ENCODE results near the gene EMC1. TPM values are rescaled to one million over a fixed set of nuclear protein-coding genes. Genes with fewer than 3 reads are reported as not detected.
"Not testable (repeated sequence)": the region's sequence is repeated elsewhere in the genome, so short reads cannot be mapped to it uniquely, and the experiment has no call there.

Gene EMC1
- 10 to 100 TPM; 36.6 to 38.9 TPM for total RNA-seq

- H3K27me3 Mint-ChIP-seq (ENCODE audit: low read depth): no peaks in the 10 kb centered on the region
- peak; percentile 94 for ATAC-seq
- POLR2A ChIA-PET: interaction anchor here (0.6 to 1.7 kb wide), 15 partner anchors 9 to 378 kb away, joined by 3 to 6 read pairs (median 3); partner anchors contain the start of gene UBR4
- peak; percentile 92 for DNase-seq
- H3K9me3 Mint-ChIP-seq (ENCODE audit: insufficient read depth): no peaks in the 10 kb centered on the region
- CTCF ChIA-PET: interaction anchor here (0.9 to 1.7 kb wide), 11 partner anchors 10 to 411 kb away, joined by 3 to 10 read pairs (median 4); no protein-coding TSS in a partner anchor
- H3K36me3 Mint-ChIP-seq (ENCODE audit: low read depth): peaks cover 5% of the 10 kb centered on the region
- H3K4me3 Mint-ChIP-seq: peak within 1 kb of the TSS; percentile 97
- H3K27ac Mint-ChIP-seq: peak within 1 kb of the TSS; percentile 98
- peaks cover 22% of the 10 kb centered on the region for H3K4me1 Mint-ChIP-seq (ENCODE audit: low read depth)
Observed at GRCh38 chr1:19251305-19252196, at the start of gene EMC1, which contains the start of gene MRTO4. Gene EMC1 (minus strand): TSS chr1:19251524. CDS start chr1:19251509, 15 bp downstream. Gene MRTO4 (plus strand): TSS chr1:19251805. CDS start chr1:19251836, 31 bp downstream.

- Mint-ChIP-seq H3K27ac (no peak overlapping the region), H3K36me3 (ENCODE audit: low read depth) (peaks cover 31% of the 10 kb centered on the region), H3K4me1 (ENCODE audit: low read depth) (no peaks in the 10 kb centered on the region), H3K9me3 (ENCODE audit: insufficient read depth) (peaks cover 10% of the 10 kb centered on the region), H3K4me3 (no peak overlapping the region), H3K27me3 (ENCODE audit: low read depth) (no peaks in the 10 kb centered on the region)
- POLR2A ChIA-PET: no interaction called here
- ATAC-seq: no peak
- no peak for DNase-seq
- CTCF ChIA-PET: no interaction called here
Observed at GRCh38 chr1:19300211-19300610, 48.9 kb upstream of the EMC1 start.

- no peak for ATAC-seq
- Mint-ChIP-seq H3K9me3 (ENCODE audit: insufficient read depth) (peaks cover 32% of the 10 kb centered on the region), H3K36me3 (ENCODE audit: low read depth) (peaks cover 14% of the 10 kb centered on the region), H3K27ac (no peak overlapping the region), H3K4me3 (no peak overlapping the region), H3K4me1 (ENCODE audit: low read depth) (no peaks in the 10 kb centered on the region), H3K27me3 (ENCODE audit: low read depth) (peaks cover 4% of the 10 kb centered on the region)
- ChIA-PET POLR2A (no interaction called here), CTCF (no interaction called here)
- no peak for DNase-seq
Observed at GRCh38 chr1:19294638-19295037, 43.3 kb upstream of the EMC1 start.

DNA sequence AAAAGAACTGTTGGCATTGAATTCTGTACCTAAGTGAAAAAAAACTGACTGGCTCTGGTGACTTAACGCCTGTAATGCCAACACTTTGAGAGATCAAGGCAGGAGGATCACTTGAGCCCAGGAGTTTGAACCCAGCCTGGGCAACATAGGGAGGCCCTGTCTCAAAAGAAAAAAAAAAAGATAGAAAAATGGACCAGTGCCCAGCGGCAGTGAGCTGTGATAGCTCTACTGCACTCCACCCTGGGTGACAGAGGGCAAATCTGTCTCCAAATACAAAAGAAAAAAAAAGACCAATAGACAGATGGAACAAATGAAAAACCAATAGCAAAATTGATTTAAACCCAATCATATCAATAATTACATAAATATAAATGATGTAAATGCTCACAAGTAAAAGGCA lies 37.9 kb upstream of the EMC1 start:
- DNase-seq (no peak), ATAC-seq (no peak)
- peaks cover 12% of the 10 kb centered on the region for H3K9me3 Mint-ChIP-seq (ENCODE audit: insufficient read depth)
- H3K4me1 Mint-ChIP-seq (ENCODE audit: low read depth): peaks cover 8% of the 10 kb centered on the region
- ChIA-PET POLR2A (interaction anchor here (0.7 kb wide), 1 partner anchor 33 kb away, joined by 3 read pairs; no protein-coding TSS in a partner anchor), CTCF (interaction anchor here (1.2 kb wide), 1 partner anchor 373 kb away, joined by 3 read pairs; no protein-coding TSS in a partner anchor)
- no peak overlapping the region for H3K27ac Mint-ChIP-seq
- peaks cover 1% of the 10 kb centered on the region for H3K36me3 Mint-ChIP-seq (ENCODE audit: low read depth)
- H3K4me3 Mint-ChIP-seq: peak overlapping the region; percentile 55
- H3K27me3 Mint-ChIP-seq (ENCODE audit: low read depth): peaks cover 16% of the 10 kb centered on the region

DNA sequence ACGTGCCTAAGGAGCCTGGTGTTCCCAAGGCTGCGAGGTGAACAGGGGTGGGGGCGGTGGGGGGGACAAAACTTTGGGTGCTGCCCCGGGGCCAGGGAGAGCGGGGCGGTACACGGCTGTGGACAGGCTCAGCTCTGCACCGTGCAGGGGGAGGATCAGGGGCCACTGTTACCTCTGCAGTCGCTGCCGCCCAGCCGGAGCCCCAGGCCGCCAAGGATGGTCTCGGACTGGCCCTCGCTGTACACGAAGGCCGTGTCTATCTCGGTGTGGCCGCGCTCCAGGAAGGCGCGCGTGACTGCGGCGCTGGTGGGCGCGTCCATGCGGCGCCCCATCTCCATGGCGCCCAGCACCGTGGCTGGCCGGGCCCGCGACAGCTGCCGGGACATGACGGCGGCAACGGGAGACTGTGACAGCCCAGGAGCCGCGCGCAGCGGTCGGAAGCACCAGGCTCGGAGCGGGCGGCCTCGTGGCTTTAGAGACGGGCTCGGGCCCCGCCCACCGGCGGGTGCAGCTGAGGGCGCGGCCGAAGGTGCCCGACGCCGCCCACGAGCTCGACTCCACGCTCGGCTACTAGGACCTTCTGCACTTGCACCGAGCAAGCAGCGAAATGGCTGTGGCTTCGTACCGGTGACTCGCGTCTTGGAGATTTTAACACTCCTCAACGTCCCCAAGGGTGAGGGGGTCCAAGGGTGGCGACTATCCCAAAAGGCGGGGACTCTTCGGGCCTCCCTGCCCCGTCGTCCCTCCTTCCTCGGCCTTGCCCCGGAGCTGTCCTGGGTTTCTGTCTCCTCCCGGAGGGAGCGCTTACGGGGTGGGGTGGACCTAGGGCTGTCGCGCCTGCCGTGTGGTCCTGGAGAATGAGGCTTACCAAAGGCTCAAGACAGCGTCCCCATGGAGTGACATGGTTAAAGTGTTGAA lies 37.3 kb upstream of the EMC1 start, which contains the start of gene AKR7A3:
AKR7A3 (minus strand) TSS at position 447 of the 918 bp plus-strand sequence; CDS start at position 386, 61 bp downstream.
- Mint-ChIP-seq H3K4me3 (peak within 1 kb of the TSS; percentile 55), H3K27me3 (ENCODE audit: low read depth) (peaks cover 16% of the 10 kb centered on the region)
- peak; percentile 68 for DNase-seq
- ATAC-seq: peak; percentile 99
- ChIA-PET CTCF (interaction anchor here (1.2 kb wide), 1 partner anchor 374 kb away, joined by 3 read pairs; no protein-coding TSS in a partner anchor), POLR2A (interaction anchor here (0.7 kb wide), 1 partner anchor 34 kb away, joined by 3 read pairs; no protein-coding TSS in a partner anchor)
- H3K36me3 Mint-ChIP-seq (ENCODE audit: low read depth); H3K9me3 Mint-ChIP-seq (ENCODE audit: insufficient read depth); H3K4me1 Mint-ChIP-seq (ENCODE audit: low read depth); H3K27ac Mint-ChIP-seq: not testable (repeated sequence)

DNA sequence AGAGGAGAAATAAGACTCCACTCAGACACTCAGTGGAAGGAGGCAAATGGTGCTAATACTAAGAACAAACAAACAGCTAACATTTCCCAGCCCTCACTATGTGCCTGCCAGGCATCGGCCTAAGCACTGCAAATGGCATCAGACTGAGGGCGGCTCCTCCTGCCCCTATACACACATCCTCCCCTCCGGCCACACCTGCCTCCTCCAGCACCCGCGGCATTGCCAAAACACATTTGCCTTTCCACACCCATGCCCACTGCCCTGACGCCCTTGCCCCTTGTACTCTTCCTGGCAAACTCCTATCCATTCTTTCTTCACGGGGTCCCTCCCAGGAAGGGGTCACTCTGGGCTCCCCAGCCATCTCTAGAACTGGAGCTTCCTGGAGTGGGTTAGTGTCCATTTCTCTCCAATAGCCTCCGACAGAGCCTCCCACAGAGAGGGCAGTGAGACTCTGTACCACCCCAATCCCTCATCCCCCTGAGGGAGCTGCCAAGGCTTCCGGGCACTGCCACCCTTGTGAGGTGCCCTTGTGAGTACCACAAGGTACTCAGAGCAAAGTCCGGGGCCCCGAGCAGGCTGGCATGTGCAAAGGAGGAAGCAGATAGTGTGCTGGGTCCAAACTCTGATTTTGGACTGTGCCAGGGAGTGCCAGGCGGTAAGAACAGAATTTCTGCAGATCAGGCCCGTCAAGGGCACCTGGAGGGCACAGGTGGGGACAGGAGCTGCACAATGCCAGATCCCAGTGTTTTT lies 36.3 kb upstream of the EMC1 start:
- H3K4me3 Mint-ChIP-seq: peak overlapping the region; percentile 16
- H3K36me3 Mint-ChIP-seq (ENCODE audit: low read depth): no peaks in the 10 kb centered on the region
- ATAC-seq (no peak), DNase-seq (no peak)
- peaks cover 16% of the 10 kb centered on the region for H3K27me3 Mint-ChIP-seq (ENCODE audit: low read depth)
- H3K9me3 Mint-ChIP-seq (ENCODE audit: insufficient read depth): peaks cover 6% of the 10 kb centered on the region
- ChIA-PET CTCF (interaction anchor here (1.2 kb wide), 1 partner anchor 375 kb away, joined by 3 read pairs; no protein-coding TSS in a partner anchor), POLR2A (interaction anchor here (0.6 kb wide), 1 partner anchor 13 kb away, joined by 4 read pairs; no protein-coding TSS in a partner anchor)
- peaks cover 8% of the 10 kb centered on the region for H3K4me1 Mint-ChIP-seq (ENCODE audit: low read depth)
- H3K27ac Mint-ChIP-seq: no peak overlapping the region

DNA sequence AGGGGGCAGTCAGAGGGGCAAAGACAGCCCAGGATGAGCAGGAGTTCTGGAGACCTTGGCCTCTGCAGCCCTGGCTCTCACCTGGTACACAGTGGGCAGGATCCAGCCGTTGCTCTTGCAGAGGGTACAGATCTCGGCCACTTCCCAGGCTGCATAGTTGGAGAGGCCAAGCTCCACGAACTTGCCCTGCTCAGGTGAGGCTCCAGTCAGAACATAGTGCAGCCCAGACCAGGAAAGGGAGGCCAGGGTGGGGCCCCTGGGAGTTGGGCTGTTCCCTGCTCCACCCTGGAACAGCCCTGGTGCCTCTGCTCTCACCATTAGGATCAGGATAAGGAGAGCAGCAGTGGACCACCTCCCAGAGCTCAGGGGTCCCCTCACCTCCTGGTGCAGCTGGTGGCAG lies 34.5 kb upstream of the EMC1 start:
- H3K27ac Mint-ChIP-seq; DNase-seq; H3K9me3 Mint-ChIP-seq (ENCODE audit: insufficient read depth); ATAC-seq; H3K4me3 Mint-ChIP-seq; H3K36me3 Mint-ChIP-seq (ENCODE audit: low read depth); POLR2A ChIA-PET; H3K4me1 Mint-ChIP-seq (ENCODE audit: low read depth); CTCF ChIA-PET: not testable (repeated sequence)
- H3K27me3 Mint-ChIP-seq (ENCODE audit: low read depth): peaks cover 16% of the 10 kb centered on the region

DNA sequence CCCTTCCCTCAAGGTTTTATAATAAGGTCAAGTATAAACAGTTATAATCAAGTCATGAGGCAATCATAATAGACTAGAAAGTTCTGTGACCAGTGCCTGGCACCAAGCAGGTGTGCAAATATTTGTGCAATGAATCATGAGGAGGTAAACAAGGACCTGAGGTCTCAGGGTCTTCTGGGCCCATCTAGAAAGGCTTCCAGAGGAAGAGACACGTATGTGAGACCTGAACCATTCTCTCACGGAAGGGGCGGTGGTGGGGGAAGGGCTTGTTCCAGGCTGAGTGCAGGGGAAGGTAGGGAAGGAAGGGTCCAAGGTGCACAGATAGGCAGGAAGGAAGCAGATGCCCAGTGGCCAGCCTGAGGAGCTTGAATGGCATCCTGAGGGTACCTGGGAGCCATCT lies 34.0 kb upstream of the EMC1 start:
- H3K36me3 Mint-ChIP-seq (ENCODE audit: low read depth); H3K4me3 Mint-ChIP-seq; ATAC-seq; POLR2A ChIA-PET; H3K27ac Mint-ChIP-seq; DNase-seq; H3K9me3 Mint-ChIP-seq (ENCODE audit: insufficient read depth); H3K4me1 Mint-ChIP-seq (ENCODE audit: low read depth); CTCF ChIA-PET: not testable (repeated sequence)
- H3K27me3 Mint-ChIP-seq (ENCODE audit: low read depth): peaks cover 16% of the 10 kb centered on the region

DNA sequence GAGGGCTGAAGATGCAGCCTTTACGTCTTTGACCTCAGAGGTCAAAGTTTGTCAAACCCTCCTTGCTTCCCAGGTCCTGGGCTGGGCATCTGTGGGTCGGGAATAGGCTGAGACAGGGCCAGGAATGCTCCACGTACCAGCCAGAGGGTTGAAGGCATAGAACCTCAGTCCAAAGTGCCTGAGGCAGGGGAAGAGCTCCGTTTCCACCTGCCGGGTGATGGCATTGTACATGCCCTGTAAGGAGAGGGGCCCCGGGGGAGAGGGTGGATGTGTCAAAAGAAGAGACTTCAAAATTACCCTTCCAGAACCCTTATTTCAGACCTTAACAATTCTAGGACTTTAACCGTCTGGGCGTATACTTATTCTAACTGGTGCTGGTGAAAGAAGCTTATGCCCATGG lies 33.6 kb upstream of the EMC1 start:
- ChIA-PET CTCF (no interaction called here), POLR2A (no interaction called here)
- H3K4me1 Mint-ChIP-seq (ENCODE audit: low read depth): peaks cover 8% of the 10 kb centered on the region
- no peaks in the 10 kb centered on the region for H3K9me3 Mint-ChIP-seq (ENCODE audit: insufficient read depth)
- DNase-seq: no peak
- no peaks in the 10 kb centered on the region for H3K36me3 Mint-ChIP-seq (ENCODE audit: low read depth)
- no peak for ATAC-seq
- H3K27ac Mint-ChIP-seq: no peak overlapping the region
- peaks cover 15% of the 10 kb centered on the region for H3K27me3 Mint-ChIP-seq (ENCODE audit: low read depth)
- no peak overlapping the region for H3K4me3 Mint-ChIP-seq

DNA sequence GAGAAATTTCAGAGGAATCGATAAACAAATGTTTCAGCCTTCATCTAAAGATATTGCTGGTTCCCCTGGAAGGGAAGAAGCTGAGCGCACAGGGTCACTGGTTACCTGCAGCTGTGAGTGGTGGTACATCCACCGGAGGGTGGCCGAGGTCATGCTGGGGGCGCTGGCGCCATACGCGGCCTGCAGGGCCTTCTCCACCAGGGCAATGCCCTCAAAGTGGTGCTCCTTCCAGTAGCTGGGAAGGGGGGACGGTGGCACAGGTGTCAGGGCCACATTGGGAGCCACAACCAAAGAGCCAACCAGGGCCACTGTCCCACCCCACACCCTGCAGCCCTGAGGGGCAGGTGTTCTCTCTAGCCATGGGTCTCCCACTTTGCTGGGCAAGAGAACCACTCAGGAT lies 32.6 kb upstream of the EMC1 start:
- no peak overlapping the region for H3K4me3 Mint-ChIP-seq
- ChIA-PET POLR2A (no interaction called here), CTCF (no interaction called here)
- ATAC-seq: no peak
- peaks cover 4% of the 10 kb centered on the region for H3K4me1 Mint-ChIP-seq (ENCODE audit: low read depth)
- H3K27me3 Mint-ChIP-seq (ENCODE audit: low read depth): peaks cover 7% of the 10 kb centered on the region
- H3K36me3 Mint-ChIP-seq (ENCODE audit: low read depth): no peaks in the 10 kb centered on the region
- no peak overlapping the region for H3K27ac Mint-ChIP-seq
- no peak for DNase-seq
- H3K9me3 Mint-ChIP-seq (ENCODE audit: insufficient read depth): no peaks in the 10 kb centered on the region

DNA sequence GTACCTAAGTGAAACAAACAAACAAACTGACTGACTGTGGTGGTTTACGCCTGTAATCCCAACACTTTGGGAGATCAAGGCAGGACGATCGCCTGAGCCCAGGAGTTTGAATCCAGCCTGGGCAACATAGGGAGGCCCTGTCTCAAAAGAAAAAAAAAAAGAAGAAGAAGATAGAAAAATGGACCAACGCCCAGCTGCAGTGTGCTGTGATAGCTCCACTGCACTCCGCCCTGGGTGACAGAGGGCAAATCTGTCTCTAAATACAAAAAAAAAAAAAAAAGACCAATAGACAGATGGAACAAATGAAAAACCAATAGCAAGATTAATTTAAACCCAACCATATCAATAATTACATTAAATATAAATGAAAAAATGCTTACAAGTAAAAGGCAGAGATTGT lies 23.3 kb upstream of the EMC1 start:
- H3K27me3 Mint-ChIP-seq (ENCODE audit: low read depth): peaks cover 20% of the 10 kb centered on the region

More for the DNA sequence above, 23.3 kb upstream of the EMC1 start:
- ATAC-seq (no peak), DNase-seq (no peak)
- Mint-ChIP-seq H3K4me3 (no peak overlapping the region), H3K36me3 (ENCODE audit: low read depth) (no peaks in the 10 kb centered on the region), H3K9me3 (ENCODE audit: insufficient read depth) (no peaks in the 10 kb centered on the region), H3K4me1 (ENCODE audit: low read depth) (peaks cover 2% of the 10 kb centered on the region), H3K27ac (no peak overlapping the region)
- CTCF ChIA-PET: no interaction called here
- POLR2A ChIA-PET: interaction anchor here (0.6 kb wide), 1 partner anchor 12 kb away, joined by 4 read pairs; no protein-coding TSS in a partner anchor
